ENCODE results near the gene NPHP4. TPM values are rescaled to one million over a fixed set of nuclear protein-coding genes. Genes with fewer than 3 reads are reported as not detected.

NPHP4 gene
- total and polyA plus RNA-seq, 2 donors (not counting 3 experiments of a cell fraction or from before 2014, with no cell fraction given): 4.4 to 11.7 TPM

DNA sequence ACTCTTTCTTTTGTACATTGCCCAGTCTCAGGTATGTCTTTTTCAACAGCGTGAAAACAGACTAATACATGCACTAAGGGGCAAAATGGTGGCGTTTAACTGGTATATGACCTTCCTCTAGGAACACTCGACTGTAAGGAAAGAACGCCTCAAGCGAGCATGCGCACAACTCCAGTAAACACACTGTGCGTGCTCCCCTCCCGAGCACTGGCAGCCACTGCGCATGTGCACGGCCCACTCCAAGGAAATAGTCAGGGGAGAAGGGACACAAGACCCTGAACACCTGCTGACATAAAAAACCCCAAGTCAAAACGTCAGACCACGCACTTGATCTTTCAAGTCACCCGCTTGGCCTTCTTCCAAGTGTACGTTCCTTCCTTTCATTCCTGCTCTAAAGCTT, 173.5 kb downstream of the NPHP4 start:
- Histone ChIP-seq H3K4me1 (ENCODE audit: control insufficient read depth, extremely low read depth, insufficient read depth, low read length) (no peaks in the 10 kb centered on the region), H3K9ac (replicated peaks; ENCODE audit: extremely low read depth, insufficient read depth, low read length) (no peak overlapping the region), H2AFZ (ENCODE audit: low read depth, low read length) (no peak overlapping the region), H3K9me3 (replicated peaks; ENCODE audit: control insufficient read depth, insufficient read depth, low read length) (no peaks in the 10 kb centered on the region), H3K9me1 (replicated peaks; ENCODE audit: control insufficient read depth, extremely low read depth, insufficient read depth, low read length) (no peaks in the 10 kb centered on the region), H3K27me3 (ENCODE audit: control insufficient read depth in 2 of 2, insufficient read depth in 2 of 2, low read length in 2 of 2) (no peaks in the 10 kb centered on the region), H3K79me2 (ENCODE audit: control insufficient read depth, insufficient read depth, low read length) (no peaks in the 10 kb centered on the region), H3K36me3 (ENCODE audit: control insufficient read depth in 2 of 2, extremely low read depth in 1 of 2, insufficient read depth in 2 of 2, low read length in 2 of 2) (no peaks in the 10 kb centered on the region), H3K27ac (ENCODE audit: insufficient read depth, low read depth, low read length) (no peak overlapping the region), H3K4me2 (ENCODE audit: insufficient read depth, low read length) (no peak overlapping the region), H3K4me3 (replicated peaks in 1 of 3; ENCODE audit: insufficient read depth in 1 of 3, low read depth in 1 of 3, low read length in 3 of 3) (no peak overlapping the region), H4K20me1 (replicated peaks; ENCODE audit: control insufficient read depth, extremely low read depth, insufficient read depth, low read length) (no peaks in the 10 kb centered on the region)
- FAIRE-seq (no peak), DNase-seq (ENCODE audit: low read depth, low spot score) (no peak)
- no TSS peak for BruUV-seq (replicated peaks)
- dilution Hi-C loops (cut with MboI; ENCODE audit: extremely low pct_ligation_motif_present, low sequenced_read_pairs): no loop called here
- POLR2A ChIA-PET: no interaction called here
- intact Hi-C loops (cut with micrococcal nuclease): no loop called here
- CTCF ChIA-PET: no interaction called here
- TF ChIP-seq GATA2 (IDR thresholded peaks at IDR 0.05; ENCODE audit: insufficient read depth, insufficient read length, low read depth, low read length): no peak
- TF ChIP-seq JUN (IDR thresholded peaks at IDR 0.05; ENCODE audit: borderline replicate concordance, insufficient read depth, insufficient read length, low read depth): no peak
- no peak for TF ChIP-seq EZH2 (IDR thresholded peaks at IDR 0.05; ENCODE audit: borderline replicate concordance, low read depth, low read length, severe bottlenecking)

DNA sequence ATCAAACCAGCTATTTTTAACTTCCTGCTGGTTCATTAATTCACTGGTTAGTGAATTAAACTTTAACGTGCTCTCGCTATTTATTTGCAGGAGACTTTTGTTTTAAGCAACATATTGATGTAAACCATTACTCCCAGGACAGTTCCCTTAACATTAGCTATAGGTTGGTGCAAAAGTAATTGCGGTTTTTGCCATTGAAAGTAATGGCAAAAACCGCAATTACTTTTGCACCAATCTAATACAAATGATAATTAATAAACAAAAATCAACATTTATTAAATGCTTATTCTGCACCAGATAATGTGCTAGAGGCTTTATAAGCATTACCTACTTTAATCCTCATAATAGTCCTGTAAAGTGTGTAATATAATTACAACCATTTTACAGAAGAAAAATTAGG, 176.5 kb downstream of the NPHP4 start:
- Histone ChIP-seq H3K79me2 (ENCODE audit: control insufficient read depth, insufficient read depth, low read length) (no peaks in the 10 kb centered on the region), H3K4me1 (ENCODE audit: control insufficient read depth, extremely low read depth, insufficient read depth, low read length) (no peaks in the 10 kb centered on the region), H4K20me1 (replicated peaks; ENCODE audit: control insufficient read depth, extremely low read depth, insufficient read depth, low read length) (no peaks in the 10 kb centered on the region), H3K36me3 (ENCODE audit: control insufficient read depth in 2 of 2, extremely low read depth in 1 of 2, insufficient read depth in 2 of 2, low read length in 2 of 2) (no peaks in the 10 kb centered on the region), H3K9me3 (replicated peaks; ENCODE audit: control insufficient read depth, insufficient read depth, low read length) (no peaks in the 10 kb centered on the region), H3K9ac (replicated peaks; ENCODE audit: extremely low read depth, insufficient read depth, low read length) (no peak overlapping the region), H3K4me3 (replicated peaks in 1 of 3; ENCODE audit: insufficient read depth in 1 of 3, low read depth in 1 of 3, low read length in 3 of 3) (no peak overlapping the region), H2AFZ (ENCODE audit: low read depth, low read length) (no peak overlapping the region), H3K27ac (ENCODE audit: insufficient read depth, low read depth, low read length) (no peak overlapping the region), H3K4me2 (ENCODE audit: insufficient read depth, low read length) (no peak overlapping the region), H3K9me1 (replicated peaks; ENCODE audit: control insufficient read depth, extremely low read depth, insufficient read depth, low read length) (no peaks in the 10 kb centered on the region), H3K27me3 (ENCODE audit: control insufficient read depth in 2 of 2, insufficient read depth in 2 of 2, low read length in 2 of 2) (no peaks in the 10 kb centered on the region)
- FAIRE-seq (no peak), DNase-seq (ENCODE audit: low read depth, low spot score) (no peak)
- CTCF ChIA-PET: no interaction called here
- dilution Hi-C loops (cut with MboI; ENCODE audit: extremely low pct_ligation_motif_present, low sequenced_read_pairs): no loop called here
- TF ChIP-seq, protein P1, sequence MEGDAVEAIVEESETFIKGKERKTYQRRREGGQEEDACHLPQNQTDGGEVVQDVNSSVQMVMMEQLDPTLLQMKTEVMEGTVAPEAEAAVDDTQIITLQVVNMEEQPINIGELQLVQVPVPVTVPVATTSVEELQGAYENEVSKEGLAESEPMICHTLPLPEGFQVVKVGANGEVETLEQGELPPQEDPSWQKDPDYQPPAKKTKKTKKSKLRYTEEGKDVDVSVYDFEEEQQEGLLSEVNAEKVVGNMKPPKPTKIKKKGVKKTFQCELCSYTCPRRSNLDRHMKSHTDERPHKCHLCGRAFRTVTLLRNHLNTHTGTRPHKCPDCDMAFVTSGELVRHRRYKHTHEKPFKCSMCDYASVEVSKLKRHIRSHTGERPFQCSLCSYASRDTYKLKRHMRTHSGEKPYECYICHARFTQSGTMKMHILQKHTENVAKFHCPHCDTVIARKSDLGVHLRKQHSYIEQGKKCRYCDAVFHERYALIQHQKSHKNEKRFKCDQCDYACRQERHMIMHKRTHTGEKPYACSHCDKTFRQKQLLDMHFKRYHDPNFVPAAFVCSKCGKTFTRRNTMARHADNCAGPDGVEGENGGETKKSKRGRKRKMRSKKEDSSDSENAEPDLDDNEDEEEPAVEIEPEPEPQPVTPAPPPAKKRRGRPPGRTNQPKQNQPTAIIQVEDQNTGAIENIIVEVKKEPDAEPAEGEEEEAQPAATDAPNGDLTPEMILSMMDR (IDR thresholded peaks at IDR 0.05; ENCODE audit: extremely low read depth in 1 of 2, insufficient read depth in 1 of 2, low read depth in 1 of 2, low read length in 2 of 2): no peak
- TF ChIP-seq JUN (IDR thresholded peaks at IDR 0.05; ENCODE audit: borderline replicate concordance, insufficient read depth, insufficient read length, low read depth) (no peak), POLR2AphosphoS5 (IDR thresholded peaks at IDR 0.05; ENCODE audit: insufficient read depth, low read depth, low read length) (no peak), GATA2 (IDR thresholded peaks at IDR 0.05; ENCODE audit: insufficient read depth, insufficient read length, low read depth, low read length) (no peak), EZH2 (IDR thresholded peaks at IDR 0.05; ENCODE audit: borderline replicate concordance, low read depth, low read length, severe bottlenecking) (no peak), FOS (IDR thresholded peaks at IDR 0.05; ENCODE audit: borderline replicate concordance, insufficient read depth, low read length) (no peak), POLR2A (IDR thresholded peaks at IDR 0.05; ENCODE audit: low read depth, low read length) (no peak)
- TF ChIP-seq, protein P2, sequence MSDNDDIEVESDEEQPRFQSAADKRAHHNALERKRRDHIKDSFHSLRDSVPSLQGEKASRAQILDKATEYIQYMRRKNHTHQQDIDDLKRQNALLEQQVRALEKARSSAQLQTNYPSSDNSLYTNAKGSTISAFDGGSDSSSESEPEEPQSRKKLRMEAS (IDR thresholded peaks at IDR 0.05; ENCODE audit: insufficient read depth, insufficient read length): no peak
- POLR2A ChIA-PET: no interaction called here
- no TSS peak for BruUV-seq (replicated peaks)
- intact Hi-C loops (cut with micrococcal nuclease): no loop called here

All from endothelial cell of umbilical vein (primary cell).